HL-60/S4 treated with phorbol 12-myristate 13-acetate at 8.2 ng/mL for 4 days and 3 days (cell line): ENCODE measurements around the gene PPFIBP1.
"Not testable (repeated sequence)": the region's sequence is repeated elsewhere in the genome, so short reads cannot be mapped to it uniquely, and the experiment has no call there.

Experiments used
- in situ Hi-C: fragments of 300-500 bp; cut with MboI; formaldehyde crosslinking; loops from 2 replicates; pipeline ENCODE4 v1.15.0; 2022; ENCODE audit warnings: low sequenced_read_pairs

The PPFIBP1 gene

GRCh38 chr12:27645671-27646070, 121.7 kb downstream of the PPFIBP1 start:
- in situ Hi-C loops: loop anchor here (25.0 kb wide), 1 partner anchor 208 kb away; the partner anchor contains the start of gene SMCO2

- in situ Hi-C loops: loop anchor here (25.0 kb wide), 1 partner anchor 209 kb away; the partner anchor contains the start of gene SMCO2
These were observed 122.1 kb downstream of the PPFIBP1 start for GRCh38 chr12:27646149-27646548.

GRCh38 chr12:27650011-27650410, 126.0 kb downstream of the PPFIBP1 start:
- in situ Hi-C loops: no loop called here

- in situ Hi-C loops: no loop called here
These were observed 127.2 kb downstream of the PPFIBP1 start for GRCh38 chr12:27651201-27651600.

GRCh38 chr12:27652174-27652763, 128.3 kb downstream of the PPFIBP1 start:
- in situ Hi-C loops: no loop called here

GRCh38 chr12:27653661-27654060, 129.7 kb downstream of the PPFIBP1 start:
- in situ Hi-C loops: no loop called here

GRCh38 chr12:27655476-27655875, 131.5 kb downstream of the PPFIBP1 start:
- in situ Hi-C loops: not testable (repeated sequence)

GRCh38 chr12:27657296-27657695, 133.3 kb downstream of the PPFIBP1 start:
- in situ Hi-C loops: no loop called here

GRCh38 chr12:27665704-27666103, 141.7 kb downstream of the PPFIBP1 start:
- in situ Hi-C loops: no loop called here

- in situ Hi-C loops: no loop called here
These were observed 142.5 kb downstream of the PPFIBP1 start for GRCh38 chr12:27666510-27666909.

GRCh38 chr12:27667540-27667939, 143.5 kb downstream of the PPFIBP1 start:
- in situ Hi-C loops: no loop called here

GRCh38 chr12:27672051-27672450, 148.0 kb downstream of the PPFIBP1 start:
- in situ Hi-C loops: no loop called here

- in situ Hi-C loops: no loop called here
These were observed 148.6 kb downstream of the PPFIBP1 start for GRCh38 chr12:27672643-27673042.

- in situ Hi-C loops: no loop called here
These were observed 149.2 kb downstream of the PPFIBP1 start for GRCh38 chr12:27673101-27673718.

GRCh38 chr12:27674989-27675388, 151.0 kb downstream of the PPFIBP1 start:
- in situ Hi-C loops: no loop called here

- in situ Hi-C loops: no loop called here
These were observed 156.6 kb downstream of the PPFIBP1 start for GRCh38 chr12:27680619-27681018.

GRCh38 chr12:27682534-27682933, 158.5 kb downstream of the PPFIBP1 start:
- in situ Hi-C loops: no loop called here

- in situ Hi-C loops: no loop called here
These were observed 161.3 kb downstream of the PPFIBP1 start for GRCh38 chr12:27685274-27685673.

GRCh38 chr12:27686147-27686546, 162.1 kb downstream of the PPFIBP1 start:
- in situ Hi-C loops: no loop called here

- in situ Hi-C loops: no loop called here
These were observed 164.7 kb downstream of the PPFIBP1 start for GRCh38 chr12:27688671-27689070.

GRCh38 chr12:27689558-27690180, 165.7 kb downstream of the PPFIBP1 start:
- in situ Hi-C loops: no loop called here

- in situ Hi-C loops: no loop called here
These were observed 169.4 kb downstream of the PPFIBP1 start for GRCh38 chr12:27693403-27693802.
